HCT116 (cell line): Measurements from ENCODE around the gene SIN3A. TPM values are rescaled to one million over a fixed set of nuclear protein-coding genes. Genes with fewer than 3 reads are reported as not detected.

Experiments
- ATAC-seq: fragments of 200-7000 bp; cut with Tn5 transposase; 2 replicates; pipeline ENCODE4 v1.9.1; 2020; ENCODE audit warnings: mild to moderate bottlenecking, moderate library complexity
- BruUV-seq: library from RNA; stranded (reverse); fragments of 400-500 nt; replicated peaks from 2 replicates; lab custom pipeline; 2021; lab: Mats Ljungman, UMichigan
- CTCF ChIA-PET: fragments of 300-600 bp; sonication (Branson Sonifier 250); formaldehyde crosslinking; loops from one replicate; lab custom pipeline; 2021; ENCODE audit warnings: antibody characterized with exemption; lab: Charles Lee
- POLR2A ChIA-PET: fragments of 300-600, 350-600 bp; sonication (Branson Sonifier 250); formaldehyde crosslinking; loops from one replicate; lab custom pipeline; 2021; ENCODE audit warnings: antibody characterized with exemption; lab: Charles Lee
- RAD21 ChIA-PET, 2 experiments: fragments of 300-600 bp; sonication (Branson Sonifier 250); formaldehyde crosslinking; loops; one replicate each; lab custom pipeline; 2023; ENCODE audit warnings: low total read pairs in 2 of 2; ENCODE audit not compliant: uncharacterized antibody in 2 of 2, unreplicated experiment in 2 of 2, low non-redundant PET in 1 of 2; lab: Charles Lee
- DNase-seq: peaks from one replicate; pipeline ENCODE4 v3.0.0-alpha.2; 2010; ENCODE audit warnings: low read depth, low spot score
- H2AFZ ChIP-seq: fragments of 200-600 bp; shearing (Covaris generic), sonication (generic); 2 replicates; pipeline ENCODE4 v1.6.1; 2017; ENCODE audit warnings: low read depth, mixed run types, mixed read lengths, antibody characterized with exemption, low read length; ENCODE audit not compliant: poor library complexity, severe bottlenecking
- H3K27ac ChIP-seq: 2 replicates; pipeline ENCODE4 v1.5.1; 2012; ENCODE audit warnings: low read depth, low read length
- H3K27me3 ChIP-seq: fragments of 200-600 bp; sonication (generic); 2 replicates; pipeline ENCODE4 v1.6.1; 2016; ENCODE audit warnings: mixed run types, low read length, mixed read lengths; ENCODE audit not compliant: insufficient read depth
- H3K36me3 ChIP-seq, 2 experiments: fragments of 200-500 bp in 1 of 2; fragments of 200-600 bp in 1 of 2; sonication (Bioruptor generic) in 1 of 2; sonication (generic) in 1 of 2; 2 replicates each; pipeline versions ENCODE4 v1.5.1 to v1.6.1; 2014 to 2016; ENCODE audit warnings: low read length in 2 of 2, inconsistent platforms in 1 of 2, mixed read lengths in 1 of 2, mixed run types in 1 of 2; ENCODE audit not compliant: insufficient read depth in 2 of 2, control insufficient read depth in 1 of 2
- H3K4me1 ChIP-seq, 2 experiments: fragments of 200-600 bp in 1 of 2; sonication (generic) in 1 of 2; 2 replicates each; pipeline versions ENCODE4 v1.5.1 to v1.6.1; 2012 to 2017; ENCODE audit warnings: low read length in 2 of 2, inconsistent platforms in 1 of 2, mild to moderate bottlenecking in 1 of 2, mixed read lengths in 1 of 2, mixed run types in 1 of 2, moderate library complexity in 1 of 2; ENCODE audit not compliant: insufficient read depth in 2 of 2, control insufficient read depth in 1 of 2
- H3K4me2 ChIP-seq: fragments of 200-600 bp; sonication (generic); 2 replicates; pipeline ENCODE4 v1.6.1; 2017; ENCODE audit warnings: mixed run types, low read length, mixed read lengths
- H3K4me3 ChIP-seq, 2 experiments: fragments of 200-600 bp in 1 of 2; sonication (generic) in 1 of 2; replicated peaks in 1 of 2; 2 replicates each; pipeline ENCODE4 v1.5.1; 2011 to 2016; ENCODE audit warnings: low read length in 2 of 2, control low read depth in 1 of 2, low read depth in 1 of 2, mild to moderate bottlenecking in 1 of 2, mixed read lengths in 1 of 2, mixed run types in 1 of 2
- H3K79me2 ChIP-seq: fragments of 200-600 bp; sonication (generic); 2 replicates; pipeline ENCODE4 v1.6.1; 2017; ENCODE audit warnings: mild to moderate bottlenecking, mixed run types, low read length, moderate library complexity, mixed read lengths; ENCODE audit not compliant: insufficient read depth
- H3K9ac ChIP-seq: fragments of 200-600 bp; sonication (generic); 2 replicates; pipeline ENCODE4 v1.6.1; 2016; ENCODE audit warnings: low read length, mixed read lengths
- H3K9me2 ChIP-seq: fragments of 200-600 bp; sonication (generic), shearing (Covaris generic); 2 replicates; pipeline ENCODE4 v1.6.1; 2017; ENCODE audit warnings: mixed run types, mild to moderate bottlenecking, moderate library complexity; ENCODE audit not compliant: insufficient read depth
- H3K9me3 ChIP-seq, 2 experiments: fragments of 200-500 bp in 1 of 2; fragments of 200-600 bp in 1 of 2; sonication (Bioruptor generic) in 1 of 2; sonication (generic) in 1 of 2; 2 replicates each; pipeline ENCODE4 v1.6.1; 2014 to 2017; ENCODE audit warnings: low read length in 2 of 2, mixed read lengths in 2 of 2, inconsistent platforms in 1 of 2, low read depth in 1 of 2, mild to moderate bottlenecking in 1 of 2, mixed run types in 1 of 2, moderate library complexity in 1 of 2; ENCODE audit not compliant: control insufficient read depth in 1 of 2, insufficient read depth in 1 of 2
- H4K20me1 ChIP-seq: fragments of 200-600 bp; sonication (generic), shearing (Covaris generic); 2 replicates; pipeline ENCODE4 v1.6.1; 2017; ENCODE audit warnings: mixed run types, mild to moderate bottlenecking, moderate library complexity; ENCODE audit not compliant: insufficient read depth
- CEBPB ChIP-seq: IDR thresholded peaks from 2 replicates; pipeline ENCODE4 v1.6.1; 2012; ENCODE audit warnings: low read depth
- CTCF ChIP-seq, 3 experiments: fragments of 200-600 bp in 1 of 3; sonication (generic) in 1 of 3; IDR thresholded peaks in 2 of 3; conservative IDR thresholded peaks in 1 of 3; 2 replicates each; pipeline ENCODE4 v1.5.1; 2012 to 2017; ENCODE audit warnings: low read depth in 2 of 3, low read length in 2 of 3, antibody characterized with exemption in 1 of 3, borderline replicate concordance in 1 of 3, control low read depth in 1 of 3, mild to moderate bottlenecking in 1 of 3, mixed read lengths in 1 of 3, mixed run types in 1 of 3, moderate library complexity in 1 of 3; ENCODE audit not compliant: insufficient read depth in 1 of 3
- EGR1 ChIP-seq: IDR thresholded peaks from 2 replicates; pipeline ENCODE4 v1.6.1; 2012; ENCODE audit warnings: low read depth
- ELF1 ChIP-seq: IDR thresholded peaks from 2 replicates; pipeline ENCODE4 v1.6.1; 2012; ENCODE audit warnings: low read depth, borderline replicate concordance
- EZH2 ChIP-seq: fragments of 200-600 bp; sonication (generic); IDR thresholded peaks from 2 replicates; pipeline ENCODE4 v1.6.1; 2017; ENCODE audit warnings: antibody characterized with exemption, mixed run types
- FOSL1 ChIP-seq: IDR thresholded peaks from 2 replicates; pipeline ENCODE4 v1.6.1; 2012; ENCODE audit warnings: low read depth
- RAD21 ChIP-seq: IDR thresholded peaks from 2 replicates; pipeline ENCODE4 v1.6.1; 2012; ENCODE audit warnings: low read depth, mild to moderate bottlenecking
- SRF ChIP-seq: IDR thresholded peaks from 2 replicates; pipeline ENCODE4 v1.6.1; 2012; ENCODE audit warnings: low read depth
- ZNF274 ChIP-seq: fragments of 200-500 bp; sonication (Bioruptor generic); IDR thresholded peaks from 2 replicates; pipeline ENCODE4 v1.6.1; 2014; ENCODE audit warnings: mild to moderate bottlenecking, low read depth, low read length, inconsistent platforms
- intact Hi-C: fragments of 100-400 bp; cut with micrococcal nuclease; formaldehyde crosslinking; loops from 2 replicates; pipeline ENCODE4 v1.10.0; 2022
- total RNA-seq: library from RNA; stranded (reverse); gene quantifications from one replicate; pipeline ENCODE4 v1.2.1, GENCODE V29; 2021; ENCODE audit not compliant: unreplicated experiment

Gene SIN3A
- total RNA-seq, 1 experiment from 2014 or later: 70.1 TPM

GRCh38 chr15:75339531-75340240, 111.8 kb downstream of the SIN3A start:
- H3K36me3 ChIP-seq: no peaks in the 10 kb centered on the region
- no peak overlapping the region for H3K27ac ChIP-seq
- intact Hi-C loops: no loop called here
- no peak overlapping the region for H3K4me2 ChIP-seq
- TF ChIP-seq RAD21 (no peak), ZNF274 (no peak), SRF (no peak), FOSL1 (no peak), CTCF (IDR thresholded peaks at IDR 0.05 in 2 of 3, conservative IDR thresholded peaks at IDR 0.05 in 1 of 3; ENCODE audit: borderline replicate concordance in 1 of 3, insufficient read depth in 1 of 3, low read depth in 2 of 3, low read length in 2 of 3) (no peak), ELF1 (no peak), EGR1 (no peak), EZH2 (no peak), CEBPB (no peak)
- H3K9me2 ChIP-seq: no peaks in the 10 kb centered on the region
- H4K20me1 ChIP-seq: no peaks in the 10 kb centered on the region
- DNase-seq (no peak), ATAC-seq (no peak)
- ChIA-PET CTCF (no interaction called here), POLR2A (no interaction called here), RAD21 (no interaction called here)
- no peaks in the 10 kb centered on the region for H3K9me3 ChIP-seq
- BruUV-seq: no TSS peak
- peaks cover 9 to 14% of the 10 kb centered on the region in 2 experiments for H3K4me1 ChIP-seq
- no peak overlapping the region for H3K9ac ChIP-seq
- peaks cover 13% of the 10 kb centered on the region for H3K79me2 ChIP-seq
- H3K4me3 ChIP-seq: no peak overlapping the region
- no peaks in the 10 kb centered on the region for H3K27me3 ChIP-seq
- no peak overlapping the region for H2AFZ ChIP-seq
